Endothelial cell of umbilical vein (primary cell): Measurements from ENCODE around the gene MRTFA. TPM values are rescaled to one million over a fixed set of nuclear protein-coding genes. Genes with fewer than 3 reads are reported as not detected.

Experiments
- BruUV-seq: library from RNA; stranded (reverse); fragments of 400-500 nt; replicated peaks from 2 replicates; lab custom pipeline; 2021; lab: Mats Ljungman, UMichigan
- CTCF ChIA-PET: fragments of 300-600, 350-600 bp; sonication (Branson Sonifier 250); formaldehyde crosslinking; loops from one replicate; lab custom pipeline; 2021; ENCODE audit warnings: antibody characterized with exemption, inconsistent platforms; lab: Charles Lee
- POLR2A ChIA-PET: fragments of 300-600, 350-600 bp; sonication (Branson Sonifier 250); formaldehyde crosslinking; loops from one replicate; lab custom pipeline; 2021; ENCODE audit warnings: antibody characterized with exemption, inconsistent platforms; lab: Charles Lee
- DNase-seq: peaks from one replicate; pipeline ENCODE4 v3.0.0-alpha.2; 2011; ENCODE audit warnings: low read depth, low spot score
- FAIRE-seq: peaks from 2 replicates; lab custom pipeline; 2011; peaks lifted over from hg19 to GRCh38; lab: Jason Lieb, UNC
- H2AFZ ChIP-seq: 2 replicates; pipeline ENCODE4 v1.6.0; 2012; ENCODE audit warnings: low read depth, low read length, control low read depth, inconsistent platforms
- H3K27ac ChIP-seq: 2 replicates; pipeline ENCODE4 v1.5.1; 2011; ENCODE audit warnings: low read depth, mild to moderate bottlenecking, control low read depth, low read length, moderate library complexity; ENCODE audit not compliant: insufficient read depth
- H3K27me3 ChIP-seq, 2 experiments: 2 replicates each; pipeline versions ENCODE4 v1.6.0 to v1.6.1; 2011; ENCODE audit warnings: low read length in 2 of 2, mixed read lengths in 1 of 2; ENCODE audit not compliant: control insufficient read depth in 2 of 2, insufficient read depth in 2 of 2
- H3K36me3 ChIP-seq, 2 experiments: 2 replicates in 1 of 2; 3 replicates in 1 of 2; pipeline ENCODE4 v1.5.1; 2011; ENCODE audit warnings: low read length in 2 of 2, mild to moderate bottlenecking in 1 of 2, moderate library complexity in 1 of 2; ENCODE audit not compliant: control insufficient read depth in 2 of 2, insufficient read depth in 2 of 2; ENCODE audit errors: extremely low read depth in 1 of 2
- H3K4me1 ChIP-seq: 3 replicates; pipeline ENCODE4 v1.5.1; 2011; ENCODE audit warnings: mild to moderate bottlenecking, low read length; ENCODE audit not compliant: control insufficient read depth, insufficient read depth; ENCODE audit errors: extremely low read depth
- H3K4me2 ChIP-seq: 2 replicates; pipeline ENCODE4 v1.6.1; 2011; ENCODE audit warnings: low read length, control low read depth, mixed read lengths; ENCODE audit not compliant: insufficient read depth
- H3K4me3 ChIP-seq, 3 experiments: fragments of 200-600 bp in 1 of 3; sonication (generic), shearing (Covaris generic) in 1 of 3; replicated peaks in 1 of 3; 2 replicates each; pipeline ENCODE4 v1.5.1; 2011 to 2016; ENCODE audit warnings: control low read depth in 3 of 3, low read length in 3 of 3, mild to moderate bottlenecking in 2 of 3, inconsistent platforms in 1 of 3, low read depth in 1 of 3, moderate library complexity in 1 of 3; ENCODE audit not compliant: insufficient read depth in 1 of 3
- H3K79me2 ChIP-seq: 2 replicates; pipeline ENCODE4 v1.6.0; 2012; ENCODE audit warnings: low read length, inconsistent platforms; ENCODE audit not compliant: control insufficient read depth, insufficient read depth
- H3K9ac ChIP-seq: replicated peaks from 2 replicates; pipeline ENCODE3; 2011; ENCODE audit warnings: low read length, control low read depth; ENCODE audit not compliant: insufficient read depth; ENCODE audit errors: extremely low read depth
- H3K9me1 ChIP-seq: replicated peaks from 3 replicates; pipeline ENCODE4 v1.6.0; 2011; ENCODE audit warnings: mild to moderate bottlenecking, low read length; ENCODE audit not compliant: control insufficient read depth, insufficient read depth; ENCODE audit errors: extremely low read depth
- H3K9me3 ChIP-seq: replicated peaks from 2 replicates; pipeline ENCODE4 v1.5.1; 2012; ENCODE audit warnings: low read length, inconsistent platforms; ENCODE audit not compliant: control insufficient read depth, insufficient read depth
- H4K20me1 ChIP-seq: replicated peaks from 2 replicates; pipeline ENCODE3; 2011; ENCODE audit warnings: mild to moderate bottlenecking, low read length; ENCODE audit not compliant: control insufficient read depth, insufficient read depth; ENCODE audit errors: extremely low read depth
- CTCF ChIP-seq, 2 donors: IDR thresholded peaks; 1 replicate in 1 of 2; 2 replicates in 1 of 2; pipeline ENCODE4 v1.5.1; 2011; ENCODE audit warnings: low read length in 2 of 2, mild to moderate bottlenecking in 2 of 2, moderate library complexity in 2 of 2, control low read depth in 1 of 2, inconsistent platforms in 1 of 2, low read depth in 1 of 2; ENCODE audit not compliant: insufficient read depth in 1 of 2; ENCODE audit errors: extremely low read depth in 1 of 2
- EZH2 ChIP-seq: IDR thresholded peaks from 2 replicates; pipeline ENCODE4 v1.6.1; 2012; ENCODE audit warnings: borderline replicate concordance, low read depth, mild to moderate bottlenecking, moderate library complexity, low read length, inconsistent platforms; ENCODE audit not compliant: severe bottlenecking
- FOS ChIP-seq: IDR thresholded peaks from 2 replicates; pipeline ENCODE4 v1.6.1; 2011; ENCODE audit warnings: mild to moderate bottlenecking, low read length, moderate library complexity, borderline replicate concordance; ENCODE audit not compliant: insufficient read depth
- GATA2 ChIP-seq: IDR thresholded peaks from 2 replicates; pipeline ENCODE4 v1.7.0; 2011; ENCODE audit warnings: low read depth, mild to moderate bottlenecking, moderate library complexity, mixed read lengths, low read length; ENCODE audit not compliant: insufficient read length, insufficient read depth
- JUN ChIP-seq: IDR thresholded peaks from 2 replicates; pipeline ENCODE4 v1.6.1; 2011; ENCODE audit warnings: borderline replicate concordance, low read depth; ENCODE audit not compliant: insufficient read length, insufficient read depth
- MYC ChIP-seq: IDR thresholded peaks from one replicate; pipeline ENCODE4 v1.6.1; 2011; ENCODE audit warnings: mild to moderate bottlenecking, low read depth, low read length
- POLR2A ChIP-seq: IDR thresholded peaks from 2 replicates; pipeline ENCODE4 v1.6.1; 2012; ENCODE audit warnings: low read depth, mild to moderate bottlenecking, control low read depth, low read length
- POLR2AphosphoS5 ChIP-seq: IDR thresholded peaks from 2 replicates; pipeline ENCODE4 v1.6.1; 2012; ENCODE audit warnings: low read depth, mild to moderate bottlenecking, control low read depth, low read length, moderate library complexity; ENCODE audit not compliant: insufficient read depth
- dilution Hi-C: fragments of 300-500 bp; cut with MboI; formaldehyde crosslinking; loops from one replicate; pipeline ENCODE4 v1.15.0; 2019; ENCODE audit warnings: low sequenced_read_pairs; ENCODE audit not compliant: extremely low pct_ligation_motif_present
- intact Hi-C: fragments of 100-400 bp; cut with micrococcal nuclease; formaldehyde crosslinking; loops from one replicate; pipeline ENCODE4 v1.10.0; 2022
- polyA plus RNA-seq, 4 experiments: library from polyadenylated mRNA; depleted of rRNA in 3 of 4; stranded (reverse) in 3 of 4; unstranded in 1 of 4; fragments of >200 nt; gene quantifications; 2 replicates each; pipeline versions ENCODE4 v1.2.1 to v1.2.3, GENCODE V29; 2011 to 2012; ENCODE audit warnings: missing spikeins in 1 of 4
- total RNA-seq: library from RNA; stranded (reverse); gene quantifications from 2 replicates; pipeline ENCODE4 v1.2.3, GENCODE V29; 2021

MRTFA gene
- total and polyA plus RNA-seq, 2 donors (not counting 3 experiments of a cell fraction or from before 2014, with no cell fraction given), result 13.6 to 44.1 TPM

GRCh38 chr22:40567626-40568328 is 68.7 kb downstream of the MRTFA start:
- no TSS peak for BruUV-seq
- dilution Hi-C loops (no loop called here), intact Hi-C loops (no loop called here)
- H3K27ac ChIP-seq, result no peak overlapping the region
- FAIRE-seq, result no peak
- no peak overlapping the region for H2AFZ ChIP-seq
- H3K36me3 ChIP-seq, result no peaks in the 10 kb centered on the region
- TF ChIP-seq FOS (no peak), POLR2A (no peak), EZH2 (no peak), GATA2 (no peak), JUN (no peak), MYC (no peak), CTCF (IDR thresholded peaks at IDR 0.05; ENCODE audit: extremely low read depth in 1 of 2, insufficient read depth in 1 of 2, low read depth in 1 of 2, low read length in 2 of 2) (no peak), POLR2AphosphoS5 (no peak)
- no peak overlapping the region for H3K9ac ChIP-seq
- H3K79me2 ChIP-seq, result peaks cover 36% of the 10 kb centered on the region
- H3K4me2 ChIP-seq, result no peak overlapping the region
- H3K4me1 ChIP-seq, result no peaks in the 10 kb centered on the region
- POLR2A ChIA-PET, result interaction anchor here (0.6 kb wide), 1 partner anchor 40 kb away, joined by 6 read pairs; no protein-coding TSS in a partner anchor
- H3K9me1 ChIP-seq, result no peaks in the 10 kb centered on the region
- no peaks in the 10 kb centered on the region for H3K9me3 ChIP-seq
- DNase-seq, result no peak
- peaks cover 6% of the 10 kb centered on the region for H4K20me1 ChIP-seq
- no peak overlapping the region for H3K4me3 ChIP-seq
- CTCF ChIA-PET, result interaction anchor here (0.8 to 1.4 kb wide), 4 partner anchors 15 to 131 kb away, joined by 3 to 4 read pairs (median 3); no protein-coding TSS in a partner anchor
- no peaks in the 10 kb centered on the region for H3K27me3 ChIP-seq
